ENCODE results near the gene CPA2.
"Not testable (repeated sequence)": the region's sequence is repeated elsewhere in the genome, so short reads cannot be mapped to it uniquely, and the experiment has no call there.

The CPA2 gene

GRCh38 chr7:130321542-130322229 lies 55.0 kb downstream of the CPA2 start:
- DNase-seq, result not testable (repeated sequence)

- no peak for DNase-seq
Measured at GRCh38 chr7:130322615-130323014, 56.0 kb downstream of the CPA2 start.

GRCh38 chr7:130324306-130324943 lies 57.8 kb downstream of the CPA2 start:
- no peak for DNase-seq

- DNase-seq, result no peak
Measured at GRCh38 chr7:130329681-130330080, 63.0 kb downstream of the CPA2 start.

- no peak for DNase-seq
Measured at GRCh38 chr7:130332259-130333053, 65.8 kb downstream of the CPA2 start.

- DNase-seq, result no peak
Measured at GRCh38 chr7:130333832-130334231, 67.2 kb downstream of the CPA2 start.

GRCh38 chr7:130334274-130334673 lies 67.6 kb downstream of the CPA2 start:
- DNase-seq, result no peak

GRCh38 chr7:130337410-130337971 lies 70.8 kb downstream of the CPA2 start:
- no peak for DNase-seq

- DNase-seq, result no peak
Measured at GRCh38 chr7:130338233-130338632, 71.6 kb downstream of the CPA2 start.
